ENCODE results near the gene ATP8A1.

The ATP8A1 gene

GRCh38 chr4:42562016-42562415 is 94.9 kb downstream of the ATP8A1 start:
- no peak for DNase-seq

- DNase-seq, result no peak
These were observed 95.9 kb downstream of the ATP8A1 start for GRCh38 chr4:42561031-42561430.

- no peak for DNase-seq
These were observed 96.4 kb downstream of the ATP8A1 start for GRCh38 chr4:42560467-42560861.

- DNase-seq, result no peak
These were observed 98.7 kb downstream of the ATP8A1 start for GRCh38 chr4:42558156-42558555.

- peak; percentile 6 for DNase-seq
These were observed 101.1 kb downstream of the ATP8A1 start for GRCh38 chr4:42555828-42556227.

- no peak for DNase-seq
These were observed 102.8 kb downstream of the ATP8A1 start for GRCh38 chr4:42554072-42554471.

GRCh38 chr4:42549896-42550295 is 107.0 kb downstream of the ATP8A1 start:
- DNase-seq, result no peak

- DNase-seq, result no peak
These were observed 109.1 kb downstream of the ATP8A1 start for GRCh38 chr4:42547805-42548204.

- DNase-seq, result no peak
These were observed 113.1 kb downstream of the ATP8A1 start for GRCh38 chr4:42543762-42544161.

GRCh38 chr4:42543126-42543525 is 113.8 kb downstream of the ATP8A1 start:
- DNase-seq, result no peak

- DNase-seq, result no peak
These were observed 115.3 kb downstream of the ATP8A1 start for GRCh38 chr4:42541647-42542046.

- DNase-seq, result no peak
These were observed 123.9 kb downstream of the ATP8A1 start for GRCh38 chr4:42533042-42533441.

- DNase-seq, result no peak
These were observed 125.4 kb downstream of the ATP8A1 start for GRCh38 chr4:42531341-42532030.

GRCh38 chr4:42523066-42523718 is 133.7 kb downstream of the ATP8A1 start:
- no peak for DNase-seq

GRCh38 chr4:42519803-42520417 is 137.0 kb downstream of the ATP8A1 start:
- DNase-seq, result peak; percentile 51

GRCh38 chr4:42515156-42515884 is 141.6 kb downstream of the ATP8A1 start:
- no peak for DNase-seq

GRCh38 chr4:42513748-42514492 is 143.0 kb downstream of the ATP8A1 start:
- no peak for DNase-seq

- no peak for DNase-seq
These were observed 144.7 kb downstream of the ATP8A1 start for GRCh38 chr4:42512226-42512625.

- no peak for DNase-seq
These were observed 146.7 kb downstream of the ATP8A1 start for GRCh38 chr4:42510225-42510624.

- DNase-seq, result no peak
These were observed 155.1 kb downstream of the ATP8A1 start for GRCh38 chr4:42501624-42502401.

GRCh38 chr4:42498040-42498439 is 158.9 kb downstream of the ATP8A1 start:
- DNase-seq, result no peak

Data from kidney glomerular epithelial cell (primary cell).